Retinal pigment epithelial cell (primary cell): ENCODE data around the gene GIPC1.

Source experiments
- DNase-seq: peaks from one replicate; pipeline ENCODE4 v3.0.0-alpha.2; 2010; ENCODE audit warnings: low read depth
- H3K4me3 ChIP-seq: 2 replicates; pipeline ENCODE4 v1.5.1; 2011; ENCODE audit warnings: mild to moderate bottlenecking, low read length, control low read depth, moderate library complexity
- TF ChIP-seq, protein P1 (sequence below): conservative IDR thresholded peaks from 2 replicates; pipeline ENCODE4 v1.5.1; 2011; ENCODE audit warnings: low read depth, low read length, control low read depth, inconsistent platforms

GIPC1 gene

GRCh38 chr19:14430712-14431111 lies 65.2 kb downstream of the GIPC1 start:
- no peak overlapping the region for H3K4me3 ChIP-seq
- no peak for DNase-seq
- TF ChIP-seq, protein P1, sequence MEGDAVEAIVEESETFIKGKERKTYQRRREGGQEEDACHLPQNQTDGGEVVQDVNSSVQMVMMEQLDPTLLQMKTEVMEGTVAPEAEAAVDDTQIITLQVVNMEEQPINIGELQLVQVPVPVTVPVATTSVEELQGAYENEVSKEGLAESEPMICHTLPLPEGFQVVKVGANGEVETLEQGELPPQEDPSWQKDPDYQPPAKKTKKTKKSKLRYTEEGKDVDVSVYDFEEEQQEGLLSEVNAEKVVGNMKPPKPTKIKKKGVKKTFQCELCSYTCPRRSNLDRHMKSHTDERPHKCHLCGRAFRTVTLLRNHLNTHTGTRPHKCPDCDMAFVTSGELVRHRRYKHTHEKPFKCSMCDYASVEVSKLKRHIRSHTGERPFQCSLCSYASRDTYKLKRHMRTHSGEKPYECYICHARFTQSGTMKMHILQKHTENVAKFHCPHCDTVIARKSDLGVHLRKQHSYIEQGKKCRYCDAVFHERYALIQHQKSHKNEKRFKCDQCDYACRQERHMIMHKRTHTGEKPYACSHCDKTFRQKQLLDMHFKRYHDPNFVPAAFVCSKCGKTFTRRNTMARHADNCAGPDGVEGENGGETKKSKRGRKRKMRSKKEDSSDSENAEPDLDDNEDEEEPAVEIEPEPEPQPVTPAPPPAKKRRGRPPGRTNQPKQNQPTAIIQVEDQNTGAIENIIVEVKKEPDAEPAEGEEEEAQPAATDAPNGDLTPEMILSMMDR = no peak

GRCh38 chr19:14428882-14429416 lies 67.0 kb downstream of the GIPC1 start:
- DNase-seq = no peak
- TF ChIP-seq, protein P1 = no peak
- no peak overlapping the region for H3K4me3 ChIP-seq
